HG02885 (cell line): ENCODE data around the gene SLX4.

Source experiments
- ATAC-seq: cut with Tn5 transposase; IDR thresholded peaks from one replicate; pipeline ENCODE4 v1.9.1; 2021; ENCODE audit warnings: mild to moderate bottlenecking; ENCODE audit not compliant: unreplicated experiment, poor library complexity

The SLX4 gene

DNA sequence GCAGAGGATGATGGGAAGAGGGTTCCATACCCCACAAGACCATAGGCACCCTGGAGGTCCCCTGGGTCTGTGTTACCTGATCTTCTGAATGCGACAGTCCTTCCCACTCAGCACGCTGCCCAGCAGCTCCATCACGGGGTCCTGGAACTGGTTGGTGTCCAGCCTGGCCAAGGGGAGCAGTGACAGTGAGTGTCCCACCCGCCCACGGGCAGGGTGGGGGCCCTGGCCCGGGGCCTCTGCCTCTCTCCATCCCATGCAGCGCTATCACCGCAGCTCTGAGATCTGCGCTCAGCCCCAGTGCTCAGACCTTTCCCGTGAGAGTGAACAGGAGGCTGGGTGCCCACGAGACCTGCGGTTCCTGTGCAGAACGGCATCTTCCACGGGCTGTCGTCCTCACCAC lies 49.8 kb downstream of the SLX4 start:
- ATAC-seq = no peak

DNA sequence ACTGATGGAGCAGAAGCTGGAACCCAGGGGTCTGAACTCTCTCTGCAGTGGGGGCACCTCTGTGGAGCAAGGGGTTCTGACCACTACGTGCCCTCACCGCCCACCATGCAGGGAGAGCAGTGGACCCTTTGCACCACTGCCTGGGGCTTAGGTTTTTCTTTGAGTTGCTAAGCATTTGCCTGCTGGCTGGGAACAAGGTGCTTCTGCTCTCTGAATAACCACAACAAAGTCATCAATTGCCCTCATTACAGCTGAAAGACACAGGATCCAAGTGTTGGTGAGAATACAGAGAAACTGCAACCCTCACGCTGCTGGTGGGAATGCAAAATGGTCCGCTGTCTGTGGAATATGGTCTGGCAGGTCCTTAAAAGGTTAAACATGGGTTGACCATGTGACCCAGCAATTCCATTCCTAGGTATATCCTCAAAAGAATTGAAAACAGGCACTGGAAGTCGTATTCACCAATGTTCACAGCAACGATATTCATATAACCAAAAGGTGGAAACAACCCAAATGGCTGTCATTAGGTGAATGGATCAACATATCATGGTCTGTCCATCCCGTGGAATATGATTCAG lies 57.0 kb downstream of the SLX4 start:
- ATAC-seq = no peak

DNA sequence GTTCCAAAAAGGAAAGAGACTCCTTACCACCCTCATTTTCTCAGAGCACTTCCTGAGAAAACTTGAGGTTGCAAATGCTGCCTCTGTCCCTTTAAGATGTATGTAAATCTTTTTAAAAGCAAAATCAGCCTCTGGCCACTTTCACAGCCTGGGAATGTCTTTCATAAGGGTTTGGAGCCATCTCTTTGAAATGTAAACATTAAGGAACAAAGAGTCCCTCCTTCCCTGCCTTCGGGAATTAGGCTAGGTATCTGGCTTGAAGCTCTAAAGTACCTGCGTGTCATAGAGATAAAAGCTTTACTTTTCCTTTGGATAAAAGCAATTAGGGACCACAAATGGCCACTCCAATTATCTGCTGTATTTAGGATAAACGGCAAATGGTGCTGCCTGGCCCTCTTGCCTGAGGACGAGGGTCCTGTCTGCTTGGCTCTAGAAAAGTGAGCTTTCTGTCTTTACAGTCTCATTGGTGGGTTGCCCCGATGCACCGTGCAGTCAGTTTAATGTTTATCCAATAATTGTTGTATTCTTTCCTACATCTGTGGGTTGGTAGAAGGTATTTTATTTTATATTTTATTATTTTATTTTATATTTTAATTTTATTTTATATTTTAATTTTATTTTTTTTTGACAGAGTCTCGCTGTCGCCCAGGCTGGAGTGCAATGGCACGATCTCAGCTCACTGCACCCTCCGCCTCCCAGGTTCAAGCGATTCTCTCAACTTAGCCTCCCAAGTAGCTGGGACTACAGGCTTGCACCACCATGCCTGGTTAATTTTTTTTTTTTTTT lies 58.1 kb downstream of the SLX4 start:
- no peak for ATAC-seq

DNA sequence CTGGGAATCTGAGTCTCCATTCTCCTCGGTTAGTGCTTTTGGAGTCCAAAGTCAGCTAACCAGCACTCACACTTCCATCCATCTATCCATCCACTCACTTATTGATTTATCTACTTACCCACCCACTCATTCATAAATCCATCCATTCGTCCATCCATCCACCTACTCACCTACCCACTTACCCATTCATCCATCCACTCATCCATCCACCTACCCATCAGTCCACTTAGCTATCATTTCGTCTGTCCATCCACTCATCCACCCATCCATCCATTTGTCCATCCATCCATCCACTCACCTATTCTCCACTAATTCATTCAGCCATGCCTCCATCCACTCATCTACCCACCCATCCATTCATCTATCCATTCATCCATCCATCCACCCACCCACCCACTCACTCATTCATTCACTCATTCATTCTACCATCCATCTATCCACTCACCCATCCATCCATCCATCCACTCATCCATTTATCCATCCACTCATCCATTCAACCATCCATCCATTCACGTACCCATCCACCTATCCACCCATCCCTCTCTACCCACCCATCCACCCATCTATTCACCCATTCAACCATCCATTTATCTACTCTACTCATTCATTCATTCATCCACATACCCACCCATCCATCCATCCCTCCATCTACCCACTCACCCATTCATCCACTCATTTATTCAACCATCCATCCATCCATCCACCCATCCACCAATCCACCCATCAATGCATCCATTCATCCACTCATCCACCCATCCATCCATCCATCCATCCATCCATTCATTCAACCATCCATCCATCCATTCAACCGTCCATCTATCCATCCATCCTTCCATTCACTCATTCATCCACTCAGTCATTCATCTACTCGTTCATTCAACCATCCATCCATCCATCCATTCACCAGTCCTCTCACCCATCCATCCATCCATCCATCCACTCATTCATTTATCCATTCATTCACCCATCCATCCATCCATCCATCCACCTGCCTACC lies 60.3 kb downstream of the SLX4 start:
- ATAC-seq = no peak

DNA sequence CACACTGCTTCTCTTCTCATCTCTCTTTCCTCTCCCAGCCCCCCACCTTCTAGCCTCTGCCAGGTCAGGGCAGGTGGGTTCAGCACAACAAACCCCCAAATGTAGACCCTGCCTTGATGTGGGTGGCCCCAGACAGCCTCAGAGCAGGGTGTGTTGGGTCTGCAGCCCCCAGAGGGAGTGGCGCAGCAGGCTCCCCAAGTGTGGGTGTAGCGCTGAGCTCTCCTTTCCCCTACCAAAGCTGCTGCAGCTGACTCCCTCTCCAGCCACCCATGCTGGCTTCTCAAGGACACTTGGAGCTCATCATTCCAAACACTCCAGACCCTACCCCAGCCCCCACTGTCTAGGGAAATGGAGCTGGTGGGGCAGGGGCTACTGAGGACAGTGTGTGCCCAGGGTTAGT lies 61.5 kb downstream of the SLX4 start:
- ATAC-seq = no peak

DNA sequence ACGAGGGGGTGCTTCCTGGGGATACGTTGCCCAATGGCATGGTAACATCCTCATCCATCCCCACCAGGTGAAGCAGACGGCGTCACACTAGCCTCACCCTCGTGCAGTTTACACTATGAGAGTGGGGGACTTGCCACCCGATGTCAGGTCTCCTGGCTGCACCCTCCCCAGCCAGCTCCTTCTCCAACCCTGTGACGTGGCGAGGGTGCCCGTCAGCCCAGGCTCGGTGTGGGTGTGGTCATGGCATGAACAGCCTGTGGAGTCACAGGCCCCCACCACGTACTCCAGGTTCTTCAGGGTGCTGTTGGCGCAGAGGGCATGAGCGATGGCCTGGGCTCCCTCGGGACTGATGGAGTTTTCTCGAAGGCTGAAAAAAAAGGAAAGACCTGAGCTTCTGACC lies 62.5 kb downstream of the SLX4 start:
- no peak for ATAC-seq

DNA sequence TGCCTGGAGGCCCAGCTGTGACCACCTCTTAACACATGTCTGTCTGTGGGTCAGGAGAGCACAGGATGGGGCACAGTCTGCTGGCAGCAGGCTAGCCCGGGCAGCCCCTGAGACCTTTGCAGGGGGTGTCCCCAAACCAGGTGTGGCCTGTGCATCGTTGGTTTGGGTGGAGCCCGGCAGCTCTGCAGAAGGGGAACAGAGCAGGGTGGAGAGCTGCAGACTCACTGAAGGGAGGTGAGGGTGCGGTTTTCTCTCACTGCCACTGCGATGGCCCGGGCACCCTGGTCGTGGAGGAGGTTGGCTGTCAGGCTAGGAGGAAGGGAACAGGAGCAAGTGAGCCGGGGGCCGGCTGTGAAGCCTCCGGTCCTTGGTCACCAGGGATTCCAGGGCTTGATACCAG lies 63.0 kb downstream of the SLX4 start:
- ATAC-seq = no peak

DNA sequence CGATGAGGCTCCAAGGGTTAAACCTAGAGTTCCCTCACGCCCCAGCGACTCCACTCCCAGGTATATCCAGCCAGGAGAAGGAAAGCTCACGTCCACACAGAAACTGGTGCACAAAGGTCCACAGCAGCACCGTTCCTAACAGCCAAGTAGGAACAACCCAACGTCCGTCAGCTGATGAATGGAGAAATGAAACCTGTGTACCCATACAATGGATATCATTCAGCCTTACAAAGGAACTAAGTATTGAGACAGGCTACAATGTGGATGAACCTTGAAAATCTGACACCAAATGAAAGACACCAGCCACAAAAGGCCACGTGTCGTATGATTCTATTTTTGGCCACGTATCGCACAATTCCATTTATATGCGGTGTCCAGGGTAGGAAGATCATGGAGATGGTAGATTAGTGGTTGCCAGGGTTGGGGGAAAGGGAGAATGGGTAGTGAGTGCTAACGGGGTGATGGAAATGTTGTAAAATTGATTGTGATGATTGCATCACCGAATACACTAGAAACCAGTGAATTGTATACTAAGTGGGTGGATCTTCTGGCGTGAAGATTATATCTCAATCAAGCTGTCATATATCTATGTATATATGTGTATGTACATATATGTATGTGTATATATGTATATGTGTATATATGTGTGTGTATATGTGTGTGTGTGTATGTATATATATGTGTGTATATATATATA lies 64.3 kb downstream of the SLX4 start:
- no peak for ATAC-seq

DNA sequence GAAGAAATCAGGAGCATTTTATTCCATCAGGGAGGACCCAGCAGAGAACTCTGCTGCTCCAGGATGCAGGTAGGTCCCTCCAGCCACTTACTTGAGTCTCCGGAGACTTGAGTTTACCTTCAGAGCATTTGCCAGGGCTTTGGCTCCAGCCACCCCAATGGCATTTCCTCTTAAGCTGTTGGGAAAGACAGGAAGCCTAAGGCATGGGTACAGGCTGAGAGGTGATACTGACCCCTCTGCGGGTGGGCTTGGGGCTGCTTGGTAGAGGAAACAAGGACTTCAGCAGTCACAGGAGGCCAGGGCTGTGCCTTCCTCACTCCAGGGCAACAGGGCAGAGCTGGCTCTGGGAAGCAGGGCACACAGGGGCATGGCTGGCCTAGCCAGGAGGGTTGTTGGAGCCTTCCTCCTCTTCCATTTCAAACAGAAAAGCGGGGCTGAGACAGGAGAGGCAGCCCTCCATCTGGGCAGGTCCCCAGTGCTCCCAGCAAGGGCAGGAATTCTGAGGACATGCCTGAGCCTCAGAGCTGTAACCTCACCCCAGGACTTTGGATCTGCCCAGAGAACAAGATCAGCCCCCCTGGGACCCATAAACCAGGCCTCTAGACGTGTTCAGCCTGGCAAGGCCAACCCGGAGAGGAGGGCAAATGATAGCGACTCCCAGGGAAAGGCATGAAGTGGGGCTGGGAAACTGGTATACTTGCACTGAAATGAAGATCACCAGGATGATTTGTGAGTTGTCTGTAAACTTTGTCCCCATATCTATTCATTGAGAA lies 68.6 kb downstream of the SLX4 start:
- ATAC-seq = no peak

DNA sequence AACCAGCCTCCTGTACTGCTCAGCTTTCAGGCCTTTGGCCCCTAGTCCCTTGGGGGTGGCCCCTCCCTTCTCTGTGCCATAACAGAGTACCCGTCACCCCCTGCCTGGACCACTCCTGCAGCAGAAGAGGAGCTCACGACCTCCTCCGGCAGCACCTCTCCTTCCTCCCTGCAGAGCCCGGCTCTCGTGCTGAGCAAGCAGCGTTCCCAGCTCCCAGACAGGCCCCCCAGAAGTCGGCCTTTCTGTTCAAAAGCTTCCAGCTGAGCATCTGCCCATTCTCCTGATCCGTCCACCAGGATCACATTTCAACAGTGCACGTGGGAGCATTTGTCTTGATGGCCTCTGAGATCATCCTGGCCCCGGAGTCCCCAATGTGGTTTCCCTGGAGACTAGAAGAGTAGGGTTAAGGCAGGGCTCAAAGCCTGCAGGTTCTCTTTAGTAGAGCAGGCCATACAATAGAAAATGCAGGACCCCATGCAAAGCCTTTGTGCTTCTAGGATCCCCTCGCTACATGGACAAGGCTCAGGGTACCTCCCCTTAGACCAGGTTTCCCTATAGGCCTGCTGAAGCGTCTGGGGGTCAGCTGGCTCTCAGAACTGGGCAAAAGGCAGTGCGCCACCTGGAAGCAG lies 69.8 kb downstream of the SLX4 start:
- no peak for ATAC-seq

DNA sequence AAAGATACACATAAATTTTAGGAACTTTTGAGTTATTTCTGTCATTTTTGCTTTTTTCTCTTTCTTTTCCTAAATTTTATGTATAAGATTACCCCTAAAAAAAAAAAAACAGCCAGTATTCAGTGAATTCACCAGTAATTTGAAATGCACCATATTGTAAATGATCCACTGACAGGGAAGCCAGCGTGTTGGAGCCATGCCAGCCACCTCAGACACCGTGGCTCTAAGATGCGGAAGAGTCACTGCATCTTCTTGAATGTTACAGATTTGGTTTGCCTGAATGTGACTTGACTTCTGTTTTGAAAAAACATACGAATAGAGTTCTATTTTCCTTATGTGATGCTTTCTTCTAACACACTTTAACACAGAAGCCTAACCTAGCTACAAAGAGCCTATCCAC lies 73.2 kb downstream of the SLX4 start:
- ATAC-seq = no peak

DNA sequence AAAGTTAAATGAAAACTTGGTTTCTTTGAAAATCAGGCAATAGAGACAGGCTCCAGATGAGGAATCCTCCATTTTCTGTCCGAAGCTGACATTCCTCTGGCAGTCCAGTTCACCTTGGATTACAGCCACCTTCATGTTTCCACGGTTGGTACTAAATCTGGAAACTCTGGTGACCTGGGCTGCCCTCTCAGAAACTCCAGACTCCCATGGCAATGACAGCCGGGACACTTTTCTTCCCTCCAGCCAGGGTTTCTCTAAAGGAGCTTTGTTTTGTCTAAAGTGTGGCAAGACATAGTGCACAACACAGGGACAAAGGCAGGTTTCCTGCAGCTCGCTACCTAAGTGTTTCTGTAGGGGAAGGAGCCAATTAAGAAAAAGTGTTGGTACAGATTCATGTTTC lies 74.6 kb downstream of the SLX4 start:
- no peak for ATAC-seq

DNA sequence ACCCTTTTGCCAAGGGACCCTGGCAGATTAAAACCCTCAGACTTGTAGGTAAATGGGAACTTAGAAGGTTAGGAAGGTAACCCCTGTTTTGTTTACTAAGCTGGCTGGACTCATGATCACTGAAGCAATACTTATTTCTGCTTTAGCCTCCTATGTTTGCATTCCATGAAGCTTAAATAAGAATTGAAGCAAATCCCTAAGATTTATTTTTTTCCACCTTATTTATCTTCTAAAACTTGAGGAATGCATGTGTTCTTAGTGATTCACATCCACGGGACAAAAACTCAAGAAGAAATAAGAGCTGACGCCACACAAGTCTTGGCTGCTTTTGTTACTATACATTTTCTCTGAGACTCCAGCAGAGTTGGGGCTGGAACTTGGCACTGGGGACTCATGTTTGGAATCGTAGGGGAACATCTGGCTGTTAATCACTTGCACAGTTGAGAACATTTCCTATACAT lies 75.1 kb downstream of the SLX4 start:
- no peak for ATAC-seq

DNA sequence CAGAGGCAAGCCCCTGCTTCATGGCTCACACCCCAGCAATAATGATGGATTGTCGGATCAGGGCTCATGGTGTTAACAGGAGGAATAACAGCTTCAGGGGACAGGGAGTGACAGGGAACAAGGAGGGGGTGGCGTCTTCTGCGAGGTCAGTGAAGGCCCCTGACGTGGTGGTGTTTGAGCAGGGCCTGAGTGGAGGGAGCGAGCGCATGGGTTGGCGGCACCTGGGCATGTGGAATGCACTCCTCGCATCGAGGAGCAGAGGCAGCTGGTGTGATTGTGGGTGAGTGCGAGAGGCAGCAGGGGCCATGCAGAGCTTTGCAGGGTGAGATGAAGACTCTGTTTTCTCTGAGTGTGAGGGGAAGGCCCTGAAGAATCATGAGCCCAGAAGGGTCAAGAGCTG lies 77.3 kb downstream of the SLX4 start:
- no peak for ATAC-seq

DNA sequence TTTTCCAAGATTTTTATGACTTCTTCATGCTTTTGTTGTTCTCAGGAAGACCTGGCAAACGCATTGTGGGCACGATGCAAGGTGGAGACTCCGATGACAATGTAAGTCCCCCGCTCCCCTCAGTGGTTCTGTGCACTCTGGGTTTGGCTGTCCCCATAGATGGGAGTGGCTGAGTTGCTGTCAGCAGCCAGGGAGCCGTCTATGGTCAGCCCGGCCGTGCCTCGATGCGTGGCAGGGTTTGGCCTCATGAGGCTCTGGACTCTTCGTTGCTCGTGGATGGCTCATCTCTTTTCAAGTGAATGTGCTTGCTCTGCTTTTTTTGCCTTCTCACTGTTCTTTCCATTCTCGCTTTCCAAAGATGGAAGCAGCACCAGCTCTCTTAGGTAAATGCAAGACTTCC lies 78.7 kb downstream of the SLX4 start:
- ATAC-seq = no peak
